H1 (cell line): ENCODE results near the gene ACMSD. TPM values are rescaled to one million over a fixed set of nuclear protein-coding genes. Genes with fewer than 3 reads are reported as not detected.

ENCODE experiments used
- CBX5 ChIP-seq: fragments of 300-800, 300-1000 bp; sonication (generic); IDR thresholded peaks from 2 replicates; pipeline ENCODE4 v1.7.1; 2016; ENCODE audit warnings: antibody characterized with exemption, low read length, low read depth
- CTBP2 ChIP-seq: IDR thresholded peaks from 2 replicates; pipeline ENCODE4 v1.7.0; 2011; ENCODE audit warnings: borderline replicate concordance, mild to moderate bottlenecking, moderate library complexity, mixed read lengths, low read length; ENCODE audit not compliant: insufficient read depth, insufficient read length
- NANOG ChIP-seq: IDR thresholded peaks from 2 replicates; pipeline ENCODE4 v1.6.1; 2011; ENCODE audit warnings: low read length, low read depth, mild to moderate bottlenecking, inconsistent platforms; ENCODE audit not compliant: insufficient read depth, poor library complexity, severe bottlenecking
- PHF8 ChIP-seq: fragments of 200-600 bp; sonication (generic); conservative IDR thresholded peaks from 2 replicates; pipeline ENCODE4 v1.7.1; 2012; ENCODE audit warnings: low read depth, mild to moderate bottlenecking, inconsistent platforms, low read length, moderate library complexity
- POLR2A ChIP-seq, 2 experiments: IDR thresholded peaks; 1 replicate in 1 of 2; 2 replicates in 1 of 2; pipeline ENCODE4 v1.6.1; 2011; ENCODE audit warnings: low read depth in 2 of 2, low read length in 2 of 2, mild to moderate bottlenecking in 2 of 2; ENCODE audit errors: control extremely low read depth in 1 of 2
- RBBP5 ChIP-seq: IDR thresholded peaks from 2 replicates; pipeline ENCODE4 v1.7.1; 2012; ENCODE audit warnings: low read depth, mild to moderate bottlenecking, inconsistent platforms, low read length, moderate library complexity, borderline replicate concordance
- SIN3A ChIP-seq, 2 experiments: IDR thresholded peaks in 1 of 2; conservative IDR thresholded peaks in 1 of 2; 2 replicates each; pipeline ENCODE4 v1.6.1; 2011 to 2012; ENCODE audit warnings: low read length in 2 of 2, improper control_type of control experiment in 1 of 2, low read depth in 1 of 2, mild to moderate bottlenecking in 1 of 2
- TCF12 ChIP-seq: IDR thresholded peaks from 2 replicates; pipeline ENCODE4 v1.6.1; 2011; ENCODE audit warnings: low read depth, mild to moderate bottlenecking, low read length
- polyA plus RNA-seq, 7 experiments: library from polyadenylated mRNA; depleted of rRNA in 3 of 7; stranded (reverse) in 5 of 7; unstranded in 2 of 7; fragments of >200 nt in 5 of 7; fragments of 200-250 nt in 2 of 7; gene quantifications; 1 replicate in 5 of 7; 2 replicates in 1 of 7; 4 replicates in 1 of 7; pipeline versions ENCODE4 v1.2.1 to v1.2.3, GENCODE V29; 2011 to 2013; ENCODE audit warnings: missing spikeins in 2 of 7, mixed read lengths in 2 of 7
- total RNA-seq: library from RNA; stranded (reverse); fragmentation: NEBNext Ultra II Directional; extraction: Animal tissue kit (Norgen Biotek cat#: 25700); gene quantifications from 2 replicates; pipeline ENCODE4 v1.2.1, GENCODE V29; 2021
- TF ChIP-seq, protein P1 (sequence below): fragments of 300-600 bp; sonication (generic); IDR thresholded peaks from 2 replicates; pipeline ENCODE4 v1.7.1; 2012; ENCODE audit warnings: low read length, moderate library complexity, mild to moderate bottlenecking, inconsistent platforms; ENCODE audit not compliant: insufficient replicate concordance

ACMSD gene
- total and polyA plus RNA-seq, 2 of the 8 experiments (the other 6 are each of a cell fraction or from before 2014, with no cell fraction given): not detected

DNA sequence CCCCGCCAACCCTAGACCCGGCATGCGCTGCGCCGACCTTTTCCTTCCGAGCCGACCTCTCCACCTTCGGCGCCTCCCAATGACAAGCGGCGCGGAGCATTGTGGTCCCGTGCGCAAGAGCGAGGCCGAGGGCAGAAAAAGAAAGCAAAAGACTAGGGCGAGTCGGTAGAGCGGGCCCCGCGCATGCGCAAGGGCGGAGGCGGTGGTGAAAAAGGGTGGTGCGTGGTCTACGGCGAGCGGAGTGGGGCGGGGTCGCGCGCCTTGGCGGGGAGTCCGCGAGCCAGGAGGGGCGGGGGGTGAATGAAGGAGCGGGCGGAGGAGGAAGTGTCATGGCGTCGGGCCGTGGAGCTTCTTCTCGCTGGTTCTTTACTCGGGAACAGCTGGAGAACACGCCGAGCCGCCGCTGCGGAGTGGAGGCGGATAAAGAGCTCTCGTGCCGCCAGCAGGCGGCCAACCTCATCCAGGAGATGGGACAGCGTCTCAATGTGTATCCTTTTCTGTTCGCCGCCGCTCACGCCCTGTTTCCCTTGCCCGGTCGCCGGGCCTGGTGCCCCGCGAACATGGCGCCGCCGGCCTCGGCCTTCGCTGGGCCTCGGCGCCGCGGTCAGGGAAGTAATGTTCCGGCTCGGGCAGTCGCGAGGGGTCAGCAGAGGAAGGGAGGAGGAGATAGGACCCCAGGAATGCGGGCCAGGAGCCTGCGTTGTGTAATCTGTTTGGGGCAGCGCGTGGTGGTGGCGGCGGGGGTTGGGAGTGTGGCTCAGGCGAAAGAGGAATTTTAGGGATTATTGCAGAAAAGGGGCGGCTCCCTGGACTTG, 80.3 kb downstream of the ACMSD start, which contains the start of gene CCNT2 (continued):
- TF ChIP-seq NANOG (no peak), POLR2A (IDR thresholded peaks at IDR 0.05; ENCODE audit: control extremely low read depth in 1 of 2, low read depth in 2 of 2, low read length in 2 of 2) (peak; percentile 53 to 81), CTBP2 (no peak), TCF12 (no peak), RBBP5 (peak; percentile 28; the same call in 1 of the 2 replicates), CBX5 (no peak), SIN3A (conservative IDR thresholded peaks at IDR 0.05 in 1 of 2, IDR thresholded peaks at IDR 0.05 in 1 of 2; ENCODE audit: low read depth in 1 of 2, low read length in 2 of 2) (peak in 1 of 2 experiments; percentile 63; a peak in 1 of 4 replicates), PHF8 (peak; percentile 88)
- TF ChIP-seq, protein P1, sequence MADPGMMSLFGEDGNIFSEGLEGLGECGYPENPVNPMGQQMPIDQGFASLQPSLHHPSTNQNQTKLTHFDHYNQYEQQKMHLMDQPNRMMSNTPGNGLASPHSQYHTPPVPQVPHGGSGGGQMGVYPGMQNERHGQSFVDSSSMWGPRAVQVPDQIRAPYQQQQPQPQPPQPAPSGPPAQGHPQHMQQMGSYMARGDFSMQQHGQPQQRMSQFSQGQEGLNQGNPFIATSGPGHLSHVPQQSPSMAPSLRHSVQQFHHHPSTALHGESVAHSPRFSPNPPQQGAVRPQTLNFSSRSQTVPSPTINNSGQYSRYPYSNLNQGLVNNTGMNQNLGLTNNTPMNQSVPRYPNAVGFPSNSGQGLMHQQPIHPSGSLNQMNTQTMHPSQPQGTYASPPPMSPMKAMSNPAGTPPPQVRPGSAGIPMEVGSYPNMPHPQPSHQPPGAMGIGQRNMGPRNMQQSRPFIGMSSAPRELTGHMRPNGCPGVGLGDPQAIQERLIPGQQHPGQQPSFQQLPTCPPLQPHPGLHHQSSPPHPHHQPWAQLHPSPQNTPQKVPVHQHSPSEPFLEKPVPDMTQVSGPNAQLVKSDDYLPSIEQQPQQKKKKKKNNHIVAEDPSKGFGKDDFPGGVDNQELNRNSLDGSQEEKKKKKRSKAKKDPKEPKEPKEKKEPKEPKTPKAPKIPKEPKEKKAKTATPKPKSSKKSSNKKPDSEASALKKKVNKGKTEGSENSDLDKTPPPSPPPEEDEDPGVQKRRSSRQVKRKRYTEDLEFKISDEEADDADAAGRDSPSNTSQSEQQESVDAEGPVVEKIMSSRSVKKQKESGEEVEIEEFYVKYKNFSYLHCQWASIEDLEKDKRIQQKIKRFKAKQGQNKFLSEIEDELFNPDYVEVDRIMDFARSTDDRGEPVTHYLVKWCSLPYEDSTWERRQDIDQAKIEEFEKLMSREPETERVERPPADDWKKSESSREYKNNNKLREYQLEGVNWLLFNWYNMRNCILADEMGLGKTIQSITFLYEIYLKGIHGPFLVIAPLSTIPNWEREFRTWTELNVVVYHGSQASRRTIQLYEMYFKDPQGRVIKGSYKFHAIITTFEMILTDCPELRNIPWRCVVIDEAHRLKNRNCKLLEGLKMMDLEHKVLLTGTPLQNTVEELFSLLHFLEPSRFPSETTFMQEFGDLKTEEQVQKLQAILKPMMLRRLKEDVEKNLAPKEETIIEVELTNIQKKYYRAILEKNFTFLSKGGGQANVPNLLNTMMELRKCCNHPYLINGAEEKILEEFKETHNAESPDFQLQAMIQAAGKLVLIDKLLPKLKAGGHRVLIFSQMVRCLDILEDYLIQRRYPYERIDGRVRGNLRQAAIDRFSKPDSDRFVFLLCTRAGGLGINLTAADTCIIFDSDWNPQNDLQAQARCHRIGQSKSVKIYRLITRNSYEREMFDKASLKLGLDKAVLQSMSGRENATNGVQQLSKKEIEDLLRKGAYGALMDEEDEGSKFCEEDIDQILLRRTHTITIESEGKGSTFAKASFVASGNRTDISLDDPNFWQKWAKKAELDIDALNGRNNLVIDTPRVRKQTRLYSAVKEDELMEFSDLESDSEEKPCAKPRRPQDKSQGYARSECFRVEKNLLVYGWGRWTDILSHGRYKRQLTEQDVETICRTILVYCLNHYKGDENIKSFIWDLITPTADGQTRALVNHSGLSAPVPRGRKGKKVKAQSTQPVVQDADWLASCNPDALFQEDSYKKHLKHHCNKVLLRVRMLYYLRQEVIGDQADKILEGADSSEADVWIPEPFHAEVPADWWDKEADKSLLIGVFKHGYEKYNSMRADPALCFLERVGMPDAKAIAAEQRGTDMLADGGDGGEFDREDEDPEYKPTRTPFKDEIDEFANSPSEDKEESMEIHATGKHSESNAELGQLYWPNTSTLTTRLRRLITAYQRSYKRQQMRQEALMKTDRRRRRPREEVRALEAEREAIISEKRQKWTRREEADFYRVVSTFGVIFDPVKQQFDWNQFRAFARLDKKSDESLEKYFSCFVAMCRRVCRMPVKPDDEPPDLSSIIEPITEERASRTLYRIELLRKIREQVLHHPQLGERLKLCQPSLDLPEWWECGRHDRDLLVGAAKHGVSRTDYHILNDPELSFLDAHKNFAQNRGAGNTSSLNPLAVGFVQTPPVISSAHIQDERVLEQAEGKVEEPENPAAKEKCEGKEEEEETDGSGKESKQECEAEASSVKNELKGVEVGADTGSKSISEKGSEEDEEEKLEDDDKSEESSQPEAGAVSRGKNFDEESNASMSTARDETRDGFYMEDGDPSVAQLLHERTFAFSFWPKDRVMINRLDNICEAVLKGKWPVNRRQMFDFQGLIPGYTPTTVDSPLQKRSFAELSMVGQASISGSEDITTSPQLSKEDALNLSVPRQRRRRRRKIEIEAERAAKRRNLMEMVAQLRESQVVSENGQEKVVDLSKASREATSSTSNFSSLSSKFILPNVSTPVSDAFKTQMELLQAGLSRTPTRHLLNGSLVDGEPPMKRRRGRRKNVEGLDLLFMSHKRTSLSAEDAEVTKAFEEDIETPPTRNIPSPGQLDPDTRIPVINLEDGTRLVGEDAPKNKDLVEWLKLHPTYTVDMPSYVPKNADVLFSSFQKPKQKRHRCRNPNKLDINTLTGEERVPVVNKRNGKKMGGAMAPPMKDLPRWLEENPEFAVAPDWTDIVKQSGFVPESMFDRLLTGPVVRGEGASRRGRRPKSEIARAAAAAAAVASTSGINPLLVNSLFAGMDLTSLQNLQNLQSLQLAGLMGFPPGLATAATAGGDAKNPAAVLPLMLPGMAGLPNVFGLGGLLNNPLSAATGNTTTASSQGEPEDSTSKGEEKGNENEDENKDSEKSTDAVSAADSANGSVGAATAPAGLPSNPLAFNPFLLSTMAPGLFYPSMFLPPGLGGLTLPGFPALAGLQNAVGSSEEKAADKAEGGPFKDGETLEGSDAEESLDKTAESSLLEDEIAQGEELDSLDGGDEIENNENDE: no peak
